Hepatocyte (in vitro differentiated cells): ENCODE data around the gene ACSS2. TPM values are rescaled to one million over a fixed set of nuclear protein-coding genes. Genes with fewer than 3 reads are reported as not detected.

Experiments used
- DNase-seq: peaks from one replicate; pipeline ENCODE4 v3.0.0-alpha.2; 2016; ENCODE audit warnings: low spot score
- H2AFZ ChIP-seq: fragments of 200-600 bp; sonication (generic); 2 replicates; pipeline ENCODE4 v1.6.0; 2016; ENCODE audit warnings: antibody characterized with exemption, mild to moderate bottlenecking
- H3K27ac ChIP-seq: fragments of 200-600 bp; sonication (generic); 2 replicates; pipeline ENCODE4 v1.5.1; 2016; ENCODE audit warnings: mild to moderate bottlenecking
- H3K27me3 ChIP-seq: fragments of 200-600 bp; sonication (generic); 2 replicates; pipeline ENCODE4 v1.6.1; 2016
- H3K36me3 ChIP-seq: fragments of 200-600 bp; sonication (generic); replicated peaks from 2 replicates; pipeline ENCODE4 v1.5.1; 2016; ENCODE audit warnings: low read depth; ENCODE audit not compliant: insufficient read depth
- H3K4me1 ChIP-seq: fragments of 200-600 bp; sonication (generic); 2 replicates; pipeline ENCODE4 v1.5.1; 2016; ENCODE audit warnings: mild to moderate bottlenecking, moderate library complexity; ENCODE audit not compliant: insufficient read depth
- H3K4me2 ChIP-seq: fragments of 200-600 bp; sonication (generic); 2 replicates; pipeline ENCODE4 v1.6.0; 2016
- H3K4me3 ChIP-seq: fragments of 200-600 bp; sonication (generic); 2 replicates; pipeline ENCODE4 v1.5.1; 2016; ENCODE audit warnings: mild to moderate bottlenecking
- H3K79me2 ChIP-seq: fragments of 200-600 bp; sonication (generic); 2 replicates; pipeline ENCODE4 v1.6.0; 2017; ENCODE audit warnings: mild to moderate bottlenecking
- H3K9me2 ChIP-seq: fragments of 200-600 bp; sonication (generic); replicated peaks from 2 replicates; pipeline ENCODE4 v1.6.0; 2017; ENCODE audit warnings: mild to moderate bottlenecking; ENCODE audit not compliant: insufficient read depth
- H3K9me3 ChIP-seq: fragments of 200-600 bp; sonication (generic); 2 replicates; pipeline ENCODE4 v1.5.1; 2016; ENCODE audit warnings: low read depth, mild to moderate bottlenecking
- H4K20me1 ChIP-seq: fragments of 200-600 bp; sonication (generic); 2 replicates; pipeline ENCODE4 v1.6.0; 2016; ENCODE audit warnings: mild to moderate bottlenecking; ENCODE audit not compliant: insufficient read depth, poor library complexity, severe bottlenecking
- EZH2 ChIP-seq: fragments of 200-600 bp; sonication (generic); IDR thresholded peaks from 2 replicates; pipeline ENCODE4 v1.6.1; 2016; ENCODE audit warnings: antibody characterized with exemption, mild to moderate bottlenecking, borderline replicate concordance
- EZH2phosphoT487 ChIP-seq: fragments of 200-600 bp; sonication (generic); IDR thresholded peaks from one replicate; pipeline ENCODE4 v1.6.1; 2018; ENCODE audit warnings: antibody characterized with exemption, mild to moderate bottlenecking, low read depth, moderate library complexity; ENCODE audit not compliant: unreplicated experiment, severe bottlenecking
- WGBS: methylation state at CpG from one replicate; pipeline ENCODE4 v1.1.6; 2016; ENCODE audit warnings: low lambda C conversion rate; ENCODE audit errors: missing lambda C conversion rate; 5-methylcytosine and 5-hydroxymethylcytosine counted together
- polyA plus RNA-seq: library from polyadenylated mRNA; unstranded; fragments of >200 nt; fragmentation: Nextera tagmentation; extraction: Ambion mirVana; gene quantifications from 2 replicates; pipeline ENCODE4 v1.2.1, GENCODE V29; 2016
- total RNA-seq: library from RNA; depleted of rRNA; stranded (reverse); fragments of >200 nt; gene quantifications from 2 replicates; pipeline ENCODE4 v1.2.3, GENCODE V29; 2014
- TF ChIP-seq, protein P1 (sequence below): fragments of 200-600 bp; sonication (generic); IDR thresholded peaks from 2 replicates; pipeline ENCODE4 v1.5.1; 2016; ENCODE audit warnings: antibody characterized with exemption, mild to moderate bottlenecking; ENCODE audit not compliant: poor library complexity

Gene ACSS2
- total and polyA plus RNA-seq, 2 experiments from 2014 or later, result 52.0 to 59.5 TPM

GRCh38 chr20:34891166-34892062 lies 15.0 kb downstream of the ACSS2 start:
- no peak overlapping the region for H3K4me2 ChIP-seq
- H2AFZ ChIP-seq, result no peak overlapping the region
- no peak overlapping the region for H3K4me3 ChIP-seq
- TF ChIP-seq EZH2 (no peak), EZH2phosphoT487 (no peak)
- TF ChIP-seq, protein P1, sequence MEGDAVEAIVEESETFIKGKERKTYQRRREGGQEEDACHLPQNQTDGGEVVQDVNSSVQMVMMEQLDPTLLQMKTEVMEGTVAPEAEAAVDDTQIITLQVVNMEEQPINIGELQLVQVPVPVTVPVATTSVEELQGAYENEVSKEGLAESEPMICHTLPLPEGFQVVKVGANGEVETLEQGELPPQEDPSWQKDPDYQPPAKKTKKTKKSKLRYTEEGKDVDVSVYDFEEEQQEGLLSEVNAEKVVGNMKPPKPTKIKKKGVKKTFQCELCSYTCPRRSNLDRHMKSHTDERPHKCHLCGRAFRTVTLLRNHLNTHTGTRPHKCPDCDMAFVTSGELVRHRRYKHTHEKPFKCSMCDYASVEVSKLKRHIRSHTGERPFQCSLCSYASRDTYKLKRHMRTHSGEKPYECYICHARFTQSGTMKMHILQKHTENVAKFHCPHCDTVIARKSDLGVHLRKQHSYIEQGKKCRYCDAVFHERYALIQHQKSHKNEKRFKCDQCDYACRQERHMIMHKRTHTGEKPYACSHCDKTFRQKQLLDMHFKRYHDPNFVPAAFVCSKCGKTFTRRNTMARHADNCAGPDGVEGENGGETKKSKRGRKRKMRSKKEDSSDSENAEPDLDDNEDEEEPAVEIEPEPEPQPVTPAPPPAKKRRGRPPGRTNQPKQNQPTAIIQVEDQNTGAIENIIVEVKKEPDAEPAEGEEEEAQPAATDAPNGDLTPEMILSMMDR, result no peak
- peaks cover 10% of the 10 kb centered on the region for H3K79me2 ChIP-seq
- peaks cover 8% of the 10 kb centered on the region for H3K4me1 ChIP-seq
- H3K36me3 ChIP-seq, result no peaks in the 10 kb centered on the region
- H3K27me3 ChIP-seq, result no peaks in the 10 kb centered on the region
- no peaks in the 10 kb centered on the region for H3K9me3 ChIP-seq
- no peak overlapping the region for H3K27ac ChIP-seq
- 87% methylated on average over 2 of the region's 2 CpGs for WGBS
- no peaks in the 10 kb centered on the region for H3K9me2 ChIP-seq
- H4K20me1 ChIP-seq, result no peaks in the 10 kb centered on the region
- no peak for DNase-seq

DNA sequence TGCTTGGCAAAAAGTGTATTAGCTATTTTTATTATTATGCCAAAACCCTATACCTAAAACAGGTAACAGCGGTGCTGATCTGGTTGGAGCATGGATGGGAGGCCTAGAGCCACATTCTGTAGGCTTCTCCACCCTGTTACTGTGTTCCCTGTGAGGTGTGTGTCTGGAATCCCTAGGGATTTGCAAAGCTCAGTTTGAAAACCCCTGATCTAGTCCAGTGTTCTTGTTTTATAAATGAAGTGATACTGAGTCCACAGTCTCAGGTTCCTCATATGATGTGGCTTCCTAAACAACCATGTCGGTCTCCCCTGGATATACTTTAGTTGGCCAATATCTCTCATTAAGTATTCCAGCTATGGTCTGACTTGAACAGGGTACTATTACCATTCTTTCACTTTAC lies 16.3 kb downstream of the ACSS2 start:
- 100% methylated on average over 2 of the region's 2 CpGs for WGBS
- Histone ChIP-seq H2AFZ (no peak overlapping the region), H3K79me2 (peaks cover 10% of the 10 kb centered on the region), H3K4me3 (no peak overlapping the region), H3K9me3 (no peaks in the 10 kb centered on the region), H3K27me3 (no peaks in the 10 kb centered on the region), H3K4me1 (peaks cover 8% of the 10 kb centered on the region), H3K9me2 (no peaks in the 10 kb centered on the region), H3K4me2 (no peak overlapping the region), H4K20me1 (no peaks in the 10 kb centered on the region), H3K27ac (no peak overlapping the region), H3K36me3 (no peaks in the 10 kb centered on the region)
- TF ChIP-seq, protein P1, result no peak
- TF ChIP-seq EZH2, result no peak
- TF ChIP-seq EZH2phosphoT487, result no peak
- DNase-seq, result no peak

- Histone ChIP-seq H3K4me2 (no peak overlapping the region), H3K36me3 (no peaks in the 10 kb centered on the region), H3K9me2 (no peaks in the 10 kb centered on the region), H3K27ac (no peak overlapping the region), H2AFZ (no peak overlapping the region), H3K4me1 (peaks cover 8% of the 10 kb centered on the region), H3K9me3 (no peaks in the 10 kb centered on the region), H3K27me3 (no peaks in the 10 kb centered on the region), H4K20me1 (no peaks in the 10 kb centered on the region), H3K4me3 (no peak overlapping the region), H3K79me2 (peaks cover 10% of the 10 kb centered on the region)
- 39% methylated on average over 1 of the region's 1 CpG for WGBS
- DNase-seq, result no peak
- TF ChIP-seq, protein P1, result no peak
- TF ChIP-seq EZH2 (no peak), EZH2phosphoT487 (no peak)
Measured at GRCh38 chr20:34894723-34895122, 18.3 kb downstream of the ACSS2 start.
